ENCODE data around the gene TPTE2. TPM values are rescaled to one million over a fixed set of nuclear protein-coding genes. Genes with fewer than 3 reads are reported as not detected.
A peak's percentile ranks its signal among the peaks of the same experiment; 100 is the strongest.
"Not testable (repeated sequence)": the region's sequence is repeated elsewhere in the genome, so short reads cannot be mapped to it uniquely, and the experiment has no call there.

Gene TPTE2
- total RNA-seq, 1 experiment from 2014 or later: not detected

GRCh38 chr13:19460126-19460525 is 101.2 kb downstream of the TPTE2 start:
- not testable (repeated sequence) for H3K27me3 ChIP-seq; H3K36me3 ChIP-seq; H3K4me1 ChIP-seq; H3K9me3 ChIP-seq (replicated peaks); H3K4me3 ChIP-seq; H3K27ac ChIP-seq
- DNase-seq: peak in 1 of 2 experiments; percentile 3

DNA sequence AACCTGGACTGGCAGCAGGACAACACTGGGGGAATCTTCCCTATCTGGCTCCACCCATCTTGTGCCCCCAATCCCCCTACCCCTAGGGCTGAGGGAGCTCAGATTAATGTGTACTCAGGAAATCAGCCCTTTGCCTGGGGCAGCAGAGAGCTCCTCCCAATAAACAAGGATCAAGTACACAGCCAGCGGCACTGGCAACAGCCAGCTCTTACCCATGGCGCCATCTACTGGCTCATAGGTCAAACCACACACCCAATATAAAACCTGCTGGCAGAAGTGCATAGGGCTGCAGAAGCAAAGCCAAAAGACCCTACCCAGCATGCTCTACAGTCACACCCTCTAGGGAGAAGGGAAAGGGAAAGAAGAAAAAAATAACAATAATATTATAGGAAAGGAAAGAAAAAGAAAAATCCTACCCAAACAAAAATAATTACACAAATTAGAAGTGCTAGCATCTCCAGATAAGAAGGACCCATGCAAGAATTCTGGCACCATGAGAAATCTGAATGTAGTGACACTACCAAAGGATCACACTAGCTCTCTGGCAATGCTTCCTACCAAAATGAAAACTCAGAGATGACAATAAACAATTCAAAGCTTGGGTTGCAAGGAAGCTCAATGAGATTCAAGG is 122.2 kb downstream of the TPTE2 start:
- peak; percentile 58 to 73 for DNase-seq
- H3K36me3 ChIP-seq; H3K4me3 ChIP-seq; H3K27me3 ChIP-seq; H3K27ac ChIP-seq; H3K4me1 ChIP-seq; H3K9me3 ChIP-seq (replicated peaks): not testable (repeated sequence)

GRCh38 chr13:19437780-19438179 is 123.6 kb downstream of the TPTE2 start:
- not testable (repeated sequence) for H3K4me3 ChIP-seq; H3K27ac ChIP-seq; DNase-seq; H3K27me3 ChIP-seq; H3K4me1 ChIP-seq; H3K36me3 ChIP-seq; H3K9me3 ChIP-seq (replicated peaks)

GRCh38 chr13:19422236-19422635 is 139.1 kb downstream of the TPTE2 start:
- H3K27ac ChIP-seq, DNase-seq: not testable (repeated sequence)

GRCh38 chr13:19412494-19412893 is 148.8 kb downstream of the TPTE2 start:
- not testable (repeated sequence) for H3K4me3 ChIP-seq; H3K27ac ChIP-seq; H3K27me3 ChIP-seq; H3K9me3 ChIP-seq (replicated peaks); DNase-seq; H3K36me3 ChIP-seq; H3K4me1 ChIP-seq

More at GRCh38 chr13:19422236-19422635, 139.1 kb downstream of the TPTE2 start:
- not testable (repeated sequence) for H3K4me1 ChIP-seq; H3K9me3 ChIP-seq (replicated peaks); H3K4me3 ChIP-seq; H3K27me3 ChIP-seq; H3K36me3 ChIP-seq

DNA sequence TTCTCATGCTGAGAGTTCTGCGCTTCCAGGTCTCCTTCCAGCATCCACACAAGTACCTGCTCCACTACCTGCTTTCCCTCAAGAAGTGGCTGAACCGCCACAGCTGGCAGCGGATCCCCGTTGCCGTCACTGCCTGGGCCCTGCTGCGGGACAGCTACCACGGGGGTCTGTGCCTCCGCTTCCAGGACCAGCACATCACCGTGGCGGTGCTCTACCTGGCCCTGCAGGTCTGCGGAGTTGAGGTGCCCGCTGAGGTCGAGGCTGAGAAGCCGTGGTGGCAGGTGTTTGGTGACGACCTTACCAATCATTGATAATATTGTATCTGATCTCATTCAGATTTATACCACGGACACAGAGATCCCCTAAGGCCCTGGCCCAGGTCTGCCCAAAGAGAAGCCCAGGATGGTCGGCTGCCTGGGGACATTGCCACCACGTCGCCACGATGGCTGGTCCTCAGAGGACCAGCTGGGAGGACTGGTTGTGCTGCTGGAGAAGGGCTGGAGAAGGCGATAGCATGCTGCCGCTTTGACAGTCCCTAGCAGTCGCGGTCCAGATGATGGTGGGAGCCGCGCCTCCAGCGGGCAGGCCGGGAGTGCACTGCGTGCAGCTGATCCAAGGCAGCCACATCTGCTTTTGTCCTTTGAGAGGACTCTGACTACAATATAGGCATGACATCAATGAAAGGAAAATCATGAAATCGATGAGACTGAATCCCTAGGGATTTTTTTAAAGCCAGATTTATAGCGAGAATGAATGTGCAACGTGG is 178.4 kb downstream of the TPTE2 start:
- not testable (repeated sequence) for H3K9me3 ChIP-seq (replicated peaks); H3K27ac ChIP-seq; H3K4me3 ChIP-seq; DNase-seq; H3K27me3 ChIP-seq; H3K4me1 ChIP-seq; H3K36me3 ChIP-seq

DNA sequence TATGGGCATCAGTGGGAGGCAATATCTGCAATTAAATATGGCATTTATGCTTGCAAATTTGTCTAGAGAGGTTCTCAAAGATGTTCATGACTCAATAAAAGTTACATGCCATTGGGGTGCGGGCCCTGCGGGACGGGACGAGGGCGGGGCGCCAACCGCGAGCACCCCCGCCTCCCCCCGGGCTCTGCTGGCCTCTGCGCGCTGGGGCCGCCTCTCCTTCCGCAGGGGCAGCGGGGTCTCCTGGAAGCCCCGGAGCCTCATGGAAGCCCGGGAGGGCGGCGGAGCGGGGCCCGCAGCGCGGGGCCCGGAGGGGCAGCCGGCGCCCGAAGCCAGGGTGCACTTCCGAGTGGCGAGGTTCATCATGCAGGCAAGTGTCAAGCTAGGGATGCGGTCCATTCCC is 179.2 kb downstream of the TPTE2 start:
- DNase-seq: no peak
- no peaks in the 10 kb centered on the region for H3K4me1 ChIP-seq
- H3K4me3 ChIP-seq: no peak overlapping the region

More for the DNA sequence above, 179.2 kb downstream of the TPTE2 start:
- H3K9me3 ChIP-seq (replicated peaks): no peaks in the 10 kb centered on the region
- no peak overlapping the region for H3K27ac ChIP-seq
- H3K27me3 ChIP-seq: no peaks in the 10 kb centered on the region
- H3K36me3 ChIP-seq: no peaks in the 10 kb centered on the region

Other genes with a start within 250 kb of the TPTE2 start
- gene MPHOSPH8, start 72.1 kb upstream of the TPTE2 start, total RNA-seq (2014; rRNA removed; shearing (Covaris generic)): 25.6 and 29.5 TPM in 2 replicates
- 82.5 and 85.2 TPM in 2 replicates for gene PSPC1, start 221.4 kb upstream of the TPTE2 start, total RNA-seq (2014; rRNA removed; shearing (Covaris generic))